ENCODE results near the gene METTL18. TPM values are rescaled to one million over a fixed set of nuclear protein-coding genes. Genes with fewer than 3 reads are reported as not detected.

METTL18 gene
- total RNA-seq, 1 donor from 2014 or later: 4.2 TPM

- H3K4me1 ChIP-seq (ENCODE audit: control insufficient read depth in 3 of 3, insufficient read depth in 3 of 3, low read length in 3 of 3): no peaks in the 10 kb centered on the region
- H3K36me3 ChIP-seq (ENCODE audit: control insufficient read depth in 3 of 3, insufficient read depth in 3 of 3, low read length in 3 of 3): no peaks in the 10 kb centered on the region
- H3K4me3 ChIP-seq (ENCODE audit: low read length in 3 of 3): no peak overlapping the region
- H3K27me3 ChIP-seq (ENCODE audit: control insufficient read depth in 3 of 3, insufficient read depth in 3 of 3, low read length in 3 of 3): no peaks in the 10 kb centered on the region
- H3K9me3 ChIP-seq (ENCODE audit: control insufficient read depth in 3 of 3, low read length in 3 of 3): no peaks in the 10 kb centered on the region
- no peak overlapping the region for H3K27ac ChIP-seq (ENCODE audit: low read depth, low read length)
- no peak overlapping the region for H3K9ac ChIP-seq (ENCODE audit: low read depth in 1 of 3, low read length in 3 of 3)
Observed at GRCh38 chr1:169764919-169765318, 29.8 kb downstream of the METTL18 start.

- Histone ChIP-seq H3K27me3 (ENCODE audit: control insufficient read depth in 3 of 3, insufficient read depth in 3 of 3, low read length in 3 of 3) (peaks cover 0 to 3% (median 0%) of the 10 kb centered on the region in 3 donors), H3K4me1 (ENCODE audit: control insufficient read depth in 3 of 3, insufficient read depth in 3 of 3, low read length in 3 of 3) (no peaks in the 10 kb centered on the region), H3K27ac (ENCODE audit: low read depth, low read length) (no peak overlapping the region), H3K9me3 (ENCODE audit: control insufficient read depth in 3 of 3, low read length in 3 of 3) (no peaks in the 10 kb centered on the region), H3K36me3 (ENCODE audit: control insufficient read depth in 3 of 3, insufficient read depth in 3 of 3, low read length in 3 of 3) (no peaks in the 10 kb centered on the region), H3K4me3 (ENCODE audit: low read length in 3 of 3) (no peak overlapping the region), H3K9ac (ENCODE audit: low read depth in 1 of 3, low read length in 3 of 3) (no peak overlapping the region)
Observed at GRCh38 chr1:169762699-169763098, 32.0 kb downstream of the METTL18 start.

GRCh38 chr1:169759038-169759437 is 35.7 kb downstream of the METTL18 start:
- no peaks in the 10 kb centered on the region for H3K9me3 ChIP-seq (ENCODE audit: control insufficient read depth in 3 of 3, low read length in 3 of 3)

GRCh38 chr1:169753549-169753948 is 41.2 kb downstream of the METTL18 start:
- H3K4me3 ChIP-seq (ENCODE audit: low read length in 3 of 3): no peak overlapping the region
- no peak overlapping the region for H3K27ac ChIP-seq (ENCODE audit: low read depth, low read length)
- no peaks in the 10 kb centered on the region for H3K36me3 ChIP-seq (ENCODE audit: control insufficient read depth in 3 of 3, insufficient read depth in 3 of 3, low read length in 3 of 3)
- H3K9ac ChIP-seq (ENCODE audit: low read depth in 1 of 3, low read length in 3 of 3): no peak overlapping the region
- no peaks in the 10 kb centered on the region for H3K9me3 ChIP-seq (ENCODE audit: control insufficient read depth in 3 of 3, low read length in 3 of 3)
- H3K27me3 ChIP-seq (ENCODE audit: control insufficient read depth in 3 of 3, insufficient read depth in 3 of 3, low read length in 3 of 3): peaks cover 0 to 5% (median 0%) of the 10 kb centered on the region in 3 donors
- H3K4me1 ChIP-seq (ENCODE audit: control insufficient read depth in 3 of 3, insufficient read depth in 3 of 3, low read length in 3 of 3): no peaks in the 10 kb centered on the region

More at GRCh38 chr1:169759038-169759437, 35.7 kb downstream of the METTL18 start:
- Histone ChIP-seq H3K4me1 (ENCODE audit: control insufficient read depth in 3 of 3, insufficient read depth in 3 of 3, low read length in 3 of 3) (no peaks in the 10 kb centered on the region), H3K9ac (ENCODE audit: low read depth in 1 of 3, low read length in 3 of 3) (no peak overlapping the region), H3K27me3 (ENCODE audit: control insufficient read depth in 3 of 3, insufficient read depth in 3 of 3, low read length in 3 of 3) (peaks cover 0 to 3% (median 0%) of the 10 kb centered on the region in 3 donors), H3K36me3 (ENCODE audit: control insufficient read depth in 3 of 3, insufficient read depth in 3 of 3, low read length in 3 of 3) (no peaks in the 10 kb centered on the region), H3K27ac (ENCODE audit: low read depth, low read length) (no peak overlapping the region), H3K4me3 (ENCODE audit: low read length in 3 of 3) (no peak overlapping the region)

DNA sequence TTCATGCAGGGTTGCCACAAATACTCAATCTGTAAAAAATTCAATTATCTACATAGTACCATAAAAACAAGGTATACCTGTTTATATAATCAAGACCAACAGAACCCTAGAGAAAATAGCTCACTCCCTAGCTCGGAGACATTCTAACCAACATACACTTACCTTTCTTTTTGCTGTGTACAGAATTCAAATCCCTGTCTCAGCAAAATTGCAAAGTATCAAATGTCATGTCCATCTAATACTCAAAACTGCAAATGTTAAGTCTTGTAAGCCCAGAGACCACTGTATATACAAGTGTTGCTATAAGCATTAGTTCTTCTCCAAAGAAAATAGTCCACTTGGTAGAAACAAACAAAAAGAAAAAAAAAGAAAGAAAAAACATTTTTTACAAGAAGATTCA is 44.7 kb downstream of the METTL18 start:
- Histone ChIP-seq H3K4me3 (ENCODE audit: low read length in 3 of 3) (no peak overlapping the region), H3K36me3 (ENCODE audit: control insufficient read depth in 3 of 3, insufficient read depth in 3 of 3, low read length in 3 of 3) (no peaks in the 10 kb centered on the region), H3K27me3 (ENCODE audit: control insufficient read depth in 3 of 3, insufficient read depth in 3 of 3, low read length in 3 of 3) (peaks cover 0 to 2% (median 0%) of the 10 kb centered on the region in 3 donors), H3K9ac (ENCODE audit: low read depth in 1 of 3, low read length in 3 of 3) (no peak overlapping the region), H3K27ac (ENCODE audit: low read depth, low read length) (no peak overlapping the region), H3K9me3 (ENCODE audit: control insufficient read depth in 3 of 3, low read length in 3 of 3) (no peaks in the 10 kb centered on the region), H3K4me1 (ENCODE audit: control insufficient read depth in 3 of 3, insufficient read depth in 3 of 3, low read length in 3 of 3) (no peaks in the 10 kb centered on the region)

DNA sequence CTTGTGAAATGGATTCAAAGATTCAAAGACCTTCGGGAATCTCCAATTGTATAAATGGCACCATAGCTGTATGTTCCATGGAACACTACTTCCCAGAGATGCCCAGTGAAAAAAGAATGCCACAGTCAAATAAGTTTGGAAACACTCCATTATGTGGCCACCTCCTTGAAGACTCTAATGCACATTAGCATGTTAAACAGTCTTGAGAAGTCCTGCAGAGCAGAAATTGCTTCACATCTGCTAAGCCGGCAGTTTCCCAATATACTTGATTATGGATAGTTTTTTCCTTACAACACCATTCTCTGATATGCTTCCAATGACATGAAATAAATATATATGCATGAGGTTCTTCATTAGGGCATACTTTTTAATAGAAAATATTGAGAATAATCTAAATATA is 48.2 kb downstream of the METTL18 start:
- H3K4me3 ChIP-seq (ENCODE audit: low read length in 3 of 3): no peak overlapping the region
- no peaks in the 10 kb centered on the region for H3K36me3 ChIP-seq (ENCODE audit: control insufficient read depth in 3 of 3, insufficient read depth in 3 of 3, low read length in 3 of 3)
- H3K27ac ChIP-seq (ENCODE audit: low read depth, low read length): no peak overlapping the region
- H3K4me1 ChIP-seq (ENCODE audit: control insufficient read depth in 3 of 3, insufficient read depth in 3 of 3, low read length in 3 of 3): no peaks in the 10 kb centered on the region
- no peaks in the 10 kb centered on the region for H3K9me3 ChIP-seq (ENCODE audit: control insufficient read depth in 3 of 3, low read length in 3 of 3)
- H3K27me3 ChIP-seq (ENCODE audit: control insufficient read depth in 3 of 3, insufficient read depth in 3 of 3, low read length in 3 of 3): peaks cover 0 to 3% (median 0%) of the 10 kb centered on the region in 3 donors
- H3K9ac ChIP-seq (ENCODE audit: low read depth in 1 of 3, low read length in 3 of 3): no peak overlapping the region

- H3K9me3 ChIP-seq (ENCODE audit: control insufficient read depth in 3 of 3, low read length in 3 of 3): no peaks in the 10 kb centered on the region
- H3K27ac ChIP-seq (ENCODE audit: low read depth, low read length): no peak overlapping the region
- H3K4me3 ChIP-seq (ENCODE audit: low read length in 3 of 3): no peak overlapping the region
- no peak overlapping the region for H3K9ac ChIP-seq (ENCODE audit: low read depth in 1 of 3, low read length in 3 of 3)
- H3K4me1 ChIP-seq (ENCODE audit: control insufficient read depth in 3 of 3, insufficient read depth in 3 of 3, low read length in 3 of 3): peaks cover 0 to 2% (median 2%) of the 10 kb centered on the region in 3 donors
- H3K27me3 ChIP-seq (ENCODE audit: control insufficient read depth in 3 of 3, insufficient read depth in 3 of 3, low read length in 3 of 3): peaks cover 0 to 3% (median 0%) of the 10 kb centered on the region in 3 donors
- H3K36me3 ChIP-seq (ENCODE audit: control insufficient read depth in 3 of 3, insufficient read depth in 3 of 3, low read length in 3 of 3): no peaks in the 10 kb centered on the region
Observed at GRCh38 chr1:169745015-169745861, 49.5 kb downstream of the METTL18 start.

Other genes with a start within 250 kb of the METTL18 start
- gene F5, start 208.4 kb downstream of the METTL18 start, total RNA-seq: 1.0 TPM
- gene SELP, start 164.8 kb downstream of the METTL18 start, total RNA-seq: 0.52 TPM
- gene SELL, start 83.3 kb downstream of the METTL18 start, total RNA-seq: 8.4 TPM
- 1.6 TPM for gene SELE, start 60.8 kb downstream of the METTL18 start, total RNA-seq
- gene SCYL3, start 99.0 kb upstream of the METTL18 start, total RNA-seq: 8.4 TPM

All from skeletal muscle tissue (tissue), 4 donors.